ENCODE measurements around the gene GARS1.

GARS1 gene

DNA sequence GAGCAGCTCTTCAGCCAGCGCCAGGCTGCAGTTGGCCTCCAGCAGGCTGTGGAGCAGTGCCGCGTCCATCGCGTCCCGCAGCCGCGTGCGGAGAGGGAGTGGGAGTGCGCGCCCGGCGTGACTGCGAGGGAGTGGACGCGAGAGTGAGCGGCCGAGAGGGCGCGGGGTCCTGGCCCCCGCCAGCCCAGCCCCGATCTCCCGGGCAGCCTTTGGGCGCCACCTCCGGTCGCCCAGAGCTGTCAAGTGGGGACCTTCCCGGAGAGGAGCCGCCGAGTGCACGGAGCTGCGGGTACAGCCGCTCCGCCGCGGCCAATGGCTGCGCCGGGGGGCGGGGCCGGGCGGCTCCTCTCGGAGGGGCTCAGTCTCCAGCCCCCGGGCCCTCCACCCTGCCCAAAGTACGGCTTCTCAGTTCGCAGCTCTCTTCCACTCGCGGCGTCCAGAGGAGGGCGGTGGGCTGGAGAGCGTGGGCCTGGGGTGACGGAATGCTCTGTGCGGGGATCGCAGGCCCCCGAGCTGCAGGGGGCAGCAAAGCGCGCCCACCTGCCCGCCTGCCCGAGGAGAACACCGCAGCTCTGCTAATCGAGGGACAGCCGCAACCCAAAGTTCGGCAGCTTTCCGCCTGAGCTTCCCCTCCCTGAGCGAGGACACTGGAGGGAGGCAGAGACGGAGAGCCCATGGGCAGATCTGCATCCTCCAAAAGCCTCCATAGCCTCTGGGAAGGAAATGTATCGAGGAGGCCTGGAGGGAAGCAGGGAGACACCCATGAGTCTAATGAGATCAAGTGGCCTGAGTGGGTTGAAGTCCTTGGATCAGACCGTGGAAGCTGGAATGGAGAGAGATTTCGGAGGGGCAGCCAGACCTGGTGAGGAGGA, 87.8 kb downstream of the GARS1 start, which contains the start of gene CRHR2:
Gene CRHR2, minus strand, starts transcription at position 245 of the 872 bp plus-strand sequence. Its CDS starts 176 bp downstream, at position 69.
- DNase-seq (ENCODE audit: low read depth) = peak; percentile 15

DNA sequence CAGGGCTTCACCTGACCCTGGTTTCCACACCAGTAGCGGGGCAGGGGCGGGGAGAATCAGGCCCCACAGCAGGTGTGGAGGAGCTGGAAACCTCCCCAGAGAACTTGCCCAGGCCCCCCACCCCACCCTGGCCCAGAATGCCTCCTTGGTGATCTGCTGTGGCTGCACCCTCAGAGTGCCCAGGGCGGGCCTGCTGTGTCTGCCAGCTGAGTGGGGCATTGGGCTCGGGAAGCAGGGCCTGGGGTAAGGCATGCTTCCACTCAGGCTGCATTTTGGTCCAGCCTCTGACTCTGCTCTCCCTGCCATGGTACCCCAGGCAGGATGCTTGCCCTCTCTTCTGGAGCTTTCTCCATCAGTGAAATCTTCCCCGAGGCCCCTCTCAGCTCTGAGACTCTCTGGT, 88.6 kb downstream of the GARS1 start:
- DNase-seq (ENCODE audit: low read depth) = no peak

Data from stimulated activated CD8-positive, alpha-beta memory T cell treated with anti-CD3 and anti-CD28 coated beads, Interleukin-12 subunit alpha, Interleukin-12 subunit beta, amount 100 ng/mL, for 4 hours (primary cell).